A673 (cell line): ENCODE measurements around the gene MYPN. TPM values are rescaled to one million over a fixed set of nuclear protein-coding genes. Genes with fewer than 3 reads are reported as not detected.

ENCODE experiments used
- BruUV-seq: library from RNA; stranded (reverse); fragments of 400-500 nt; replicated peaks from 2 replicates; lab custom pipeline; 2021; lab: Mats Ljungman, UMichigan
- CTCF ChIA-PET: fragments of 300-600 bp; sonication (Branson Sonifier 250); formaldehyde crosslinking; loops from one replicate; lab custom pipeline; 2022; ENCODE audit warnings: antibody characterized with exemption; lab: Charles Lee
- POLR2A ChIA-PET: fragments of 300-600 bp; sonication (Branson Sonifier 250); formaldehyde crosslinking; loops from one replicate; lab custom pipeline; 2022; ENCODE audit warnings: antibody characterized with exemption; ENCODE audit not compliant: low non-redundant PET; lab: Charles Lee
- DNase-seq: peaks from one replicate; pipeline ENCODE4 v3.0.0-alpha.2; 2015; ENCODE audit warnings: low spot score
- H3K27ac ChIP-seq: fragments of 200-600 bp; sonication (generic); 2 replicates; pipeline ENCODE4 v1.5.1; 2016; ENCODE audit warnings: mixed run types, low read depth, mild to moderate bottlenecking, mixed read lengths, antibody characterized with exemption, low read length; ENCODE audit not compliant: poor library complexity, severe bottlenecking
- H3K27me3 ChIP-seq: fragments of 200-600 bp; sonication (generic); replicated peaks from 2 replicates; pipeline ENCODE4 v1.6.1; 2017; ENCODE audit warnings: mixed run types, low read depth, mild to moderate bottlenecking, mixed read lengths, antibody characterized with exemption, low read length; ENCODE audit not compliant: insufficient read depth, poor library complexity
- H3K36me3 ChIP-seq: fragments of 200-600 bp; sonication (generic); 2 replicates; pipeline ENCODE4 v1.6.1; 2016; ENCODE audit warnings: mixed run types, mild to moderate bottlenecking, mixed read lengths, antibody characterized with exemption, low read length; ENCODE audit not compliant: insufficient read depth, poor library complexity, severe bottlenecking
- H3K4me1 ChIP-seq: fragments of 200-600 bp; sonication (generic); 2 replicates; pipeline ENCODE4 v1.6.1; 2017; ENCODE audit warnings: mixed run types, mild to moderate bottlenecking, mixed read lengths, antibody characterized with exemption, low read length; ENCODE audit not compliant: insufficient read depth, poor library complexity, severe bottlenecking
- H3K4me3 ChIP-seq: fragments of 200-600 bp; sonication (generic); 2 replicates; pipeline ENCODE4 v1.5.1; 2016; ENCODE audit warnings: low read depth, mixed run types, mild to moderate bottlenecking, mixed read lengths, low read length; ENCODE audit not compliant: poor library complexity, severe bottlenecking
- H3K9me3 ChIP-seq: fragments of 200-600 bp; sonication (generic); 2 replicates; pipeline ENCODE4 v1.6.1; 2016; ENCODE audit warnings: mixed run types, low read depth, mild to moderate bottlenecking, mixed read lengths, antibody characterized with exemption, low read length; ENCODE audit not compliant: poor library complexity, severe bottlenecking
- CTCF ChIP-seq: fragments of 300-800, 200-600 bp; sonication (generic); conservative IDR thresholded peaks from 2 replicates; pipeline ENCODE4 v1.5.1; 2017; ENCODE audit warnings: low read depth, mild to moderate bottlenecking, antibody characterized with exemption, low read length, moderate library complexity, mixed read lengths
- EZH2 ChIP-seq: fragments of 200-600 bp; sonication (generic); IDR thresholded peaks from 2 replicates; pipeline ENCODE4 v1.6.1; 2017; ENCODE audit warnings: borderline replicate concordance, low read depth, mild to moderate bottlenecking, mixed read lengths, antibody characterized with exemption, low read length; ENCODE audit not compliant: poor library complexity, severe bottlenecking
- intact Hi-C: fragments of 100-400 bp; cut with micrococcal nuclease; formaldehyde crosslinking; loops from one replicate; pipeline ENCODE4 v1.10.0; 2022; ENCODE audit not compliant: unreplicated experiment
- total RNA-seq: library from RNA; stranded (reverse); gene quantifications from 2 replicates; pipeline ENCODE4 v1.2.3, GENCODE V29; 2021

The MYPN gene
- total RNA-seq, 1 experiment from 2014 or later: 1.7 TPM

GRCh38 chr10:68132391-68132790 lies 23.1 kb downstream of the MYPN start:
- no TSS peak for BruUV-seq
- no peaks in the 10 kb centered on the region for H3K27me3 ChIP-seq
- H3K4me3 ChIP-seq: no peak overlapping the region
- H3K9me3 ChIP-seq: no peaks in the 10 kb centered on the region
- TF ChIP-seq EZH2: no peak
- no peak for TF ChIP-seq CTCF
- peaks cover 13% of the 10 kb centered on the region for H3K4me1 ChIP-seq
- no peaks in the 10 kb centered on the region for H3K36me3 ChIP-seq
- DNase-seq: no peak
- intact Hi-C loops: no loop called here
- H3K27ac ChIP-seq: no peak overlapping the region
- ChIA-PET POLR2A (no interaction called here), CTCF (no interaction called here)

- POLR2A ChIA-PET: interaction anchor here (0.5 to 0.6 kb wide), 2 partner anchors 22 to 343 kb away, joined by 3 to 5 read pairs; no protein-coding TSS in a partner anchor
- CTCF ChIA-PET: no interaction called here
- no TSS peak for BruUV-seq
- no peak for DNase-seq
- Histone ChIP-seq H3K4me1 (peaks cover 19% of the 10 kb centered on the region), H3K27ac (no peak overlapping the region), H3K4me3 (no peak overlapping the region), H3K9me3 (no peaks in the 10 kb centered on the region), H3K36me3 (no peaks in the 10 kb centered on the region), H3K27me3 (no peaks in the 10 kb centered on the region)
- intact Hi-C loops: no loop called here
- TF ChIP-seq EZH2 (no peak), CTCF (no peak)
Measured at GRCh38 chr10:68133523-68133922, 24.2 kb downstream of the MYPN start.

- no peaks in the 10 kb centered on the region for H3K27me3 ChIP-seq
- H3K4me1 ChIP-seq: peaks cover 19% of the 10 kb centered on the region
- ChIA-PET POLR2A (no interaction called here), CTCF (no interaction called here)
- TF ChIP-seq CTCF (no peak), EZH2 (no peak)
- DNase-seq: no peak
- intact Hi-C loops: no loop called here
- H3K36me3 ChIP-seq: no peaks in the 10 kb centered on the region
- no peak overlapping the region for H3K4me3 ChIP-seq
- no TSS peak for BruUV-seq
- no peaks in the 10 kb centered on the region for H3K9me3 ChIP-seq
- no peak overlapping the region for H3K27ac ChIP-seq
Measured at GRCh38 chr10:68135362-68135761, 26.1 kb downstream of the MYPN start.
